Chondrocyte (in vitro differentiated cells): Measurements from ENCODE around the gene ALKBH3. TPM values are rescaled to one million over a fixed set of nuclear protein-coding genes. Genes with fewer than 3 reads are reported as not detected.

Experiments
- DNase-seq: peaks from one replicate; pipeline ENCODE4 v3.0.0; 2021; ENCODE audit warnings: mixed read lengths, low spot score
- H3K27ac Mint-ChIP-seq: one replicate; pipeline ENCODE4 v1.8.0; 2021; ENCODE audit warnings: mild to moderate bottlenecking, moderate library complexity, mixed read lengths; ENCODE audit not compliant: unreplicated experiment
- H3K27me3 Mint-ChIP-seq: 2 replicates; pipeline ENCODE4 v1.8.0; 2021; ENCODE audit warnings: low read depth, mixed read lengths
- H3K36me3 Mint-ChIP-seq: 2 replicates; pipeline ENCODE4 v1.8.0; 2021; ENCODE audit warnings: low read depth, mixed read lengths
- H3K4me1 Mint-ChIP-seq: 2 replicates; pipeline ENCODE4 v1.8.0; 2021; ENCODE audit warnings: low read depth, mild to moderate bottlenecking, mixed read lengths
- H3K4me3 Mint-ChIP-seq: one replicate; pipeline ENCODE4 v1.8.0; 2021; ENCODE audit warnings: mild to moderate bottlenecking, moderate library complexity, mixed read lengths; ENCODE audit not compliant: unreplicated experiment
- H3K9me3 Mint-ChIP-seq: 2 replicates; pipeline ENCODE4 v1.8.0; 2021; ENCODE audit warnings: low read depth, mixed read lengths
- total RNA-seq: library from RNA; stranded (reverse); gene quantifications from 3 replicates; pipeline ENCODE4 v1.2.1, GENCODE V29; 2021
- TF ChIP-seq, protein P1 (sequence below): fragments of 200-600 bp; sonication (generic); IDR thresholded peaks from 2 replicates; pipeline ENCODE4 v1.5.0; 2021; ENCODE audit warnings: antibody characterized with exemption, mild to moderate bottlenecking, moderate library complexity

The ALKBH3 gene
- total RNA-seq, 1 donor from 2014 or later: 26.5 TPM

DNA sequence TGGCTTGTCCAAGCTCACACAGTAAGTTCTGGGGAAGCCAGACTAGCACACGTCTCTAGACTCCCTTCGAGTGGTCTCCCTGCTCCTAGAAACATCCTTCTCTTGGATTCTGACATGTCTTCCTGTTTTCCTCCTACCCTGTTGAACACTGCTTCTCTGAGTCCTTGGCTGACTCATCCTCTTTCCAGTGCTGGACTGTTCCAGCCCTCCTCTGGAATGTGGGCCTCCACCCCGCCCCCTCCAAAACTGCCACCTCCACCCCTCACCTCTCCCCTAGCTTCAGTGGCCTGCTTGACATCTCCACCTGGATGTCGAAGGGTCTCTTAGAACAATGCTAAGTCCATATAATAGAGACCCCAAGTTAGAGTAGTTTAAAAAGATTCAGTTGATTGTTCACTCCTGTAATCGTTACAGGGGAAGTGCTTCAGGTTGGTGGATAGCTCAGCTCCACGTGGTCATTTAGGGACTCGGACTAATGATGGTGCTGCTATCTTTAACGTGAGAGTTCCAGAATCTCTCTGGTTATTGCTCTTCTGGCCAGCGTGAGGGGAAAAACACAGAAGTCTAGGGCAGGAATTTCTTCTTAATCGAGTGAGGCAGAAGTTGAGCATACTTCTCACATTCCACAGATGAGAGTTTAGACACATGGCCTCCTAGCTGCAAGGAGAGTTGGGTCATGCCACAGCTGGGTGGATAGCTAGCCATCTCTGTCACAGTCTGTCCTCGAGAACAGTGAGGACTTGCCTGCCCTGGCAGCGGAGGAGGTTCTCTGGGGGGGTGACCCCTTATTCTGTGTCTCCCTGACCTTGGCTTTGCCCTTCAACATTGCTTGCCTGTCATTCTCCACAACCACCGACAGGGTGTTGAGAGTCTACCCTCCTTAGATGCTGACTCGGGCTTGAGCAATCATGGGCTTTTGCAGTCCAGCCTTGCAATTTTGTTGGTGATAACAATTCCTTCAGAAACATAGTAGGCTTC lies 57.1 kb downstream of the ALKBH3 start:
- TF ChIP-seq, protein P1, sequence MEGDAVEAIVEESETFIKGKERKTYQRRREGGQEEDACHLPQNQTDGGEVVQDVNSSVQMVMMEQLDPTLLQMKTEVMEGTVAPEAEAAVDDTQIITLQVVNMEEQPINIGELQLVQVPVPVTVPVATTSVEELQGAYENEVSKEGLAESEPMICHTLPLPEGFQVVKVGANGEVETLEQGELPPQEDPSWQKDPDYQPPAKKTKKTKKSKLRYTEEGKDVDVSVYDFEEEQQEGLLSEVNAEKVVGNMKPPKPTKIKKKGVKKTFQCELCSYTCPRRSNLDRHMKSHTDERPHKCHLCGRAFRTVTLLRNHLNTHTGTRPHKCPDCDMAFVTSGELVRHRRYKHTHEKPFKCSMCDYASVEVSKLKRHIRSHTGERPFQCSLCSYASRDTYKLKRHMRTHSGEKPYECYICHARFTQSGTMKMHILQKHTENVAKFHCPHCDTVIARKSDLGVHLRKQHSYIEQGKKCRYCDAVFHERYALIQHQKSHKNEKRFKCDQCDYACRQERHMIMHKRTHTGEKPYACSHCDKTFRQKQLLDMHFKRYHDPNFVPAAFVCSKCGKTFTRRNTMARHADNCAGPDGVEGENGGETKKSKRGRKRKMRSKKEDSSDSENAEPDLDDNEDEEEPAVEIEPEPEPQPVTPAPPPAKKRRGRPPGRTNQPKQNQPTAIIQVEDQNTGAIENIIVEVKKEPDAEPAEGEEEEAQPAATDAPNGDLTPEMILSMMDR: peak; percentile 36
- Mint-ChIP-seq H3K9me3 (no peaks in the 10 kb centered on the region), H3K27ac (peak overlapping the region; percentile 76), H3K36me3 (no peaks in the 10 kb centered on the region), H3K27me3 (no peaks in the 10 kb centered on the region), H3K4me3 (no peak overlapping the region), H3K4me1 (peaks cover 37% of the 10 kb centered on the region)
- no peak for DNase-seq

DNA sequence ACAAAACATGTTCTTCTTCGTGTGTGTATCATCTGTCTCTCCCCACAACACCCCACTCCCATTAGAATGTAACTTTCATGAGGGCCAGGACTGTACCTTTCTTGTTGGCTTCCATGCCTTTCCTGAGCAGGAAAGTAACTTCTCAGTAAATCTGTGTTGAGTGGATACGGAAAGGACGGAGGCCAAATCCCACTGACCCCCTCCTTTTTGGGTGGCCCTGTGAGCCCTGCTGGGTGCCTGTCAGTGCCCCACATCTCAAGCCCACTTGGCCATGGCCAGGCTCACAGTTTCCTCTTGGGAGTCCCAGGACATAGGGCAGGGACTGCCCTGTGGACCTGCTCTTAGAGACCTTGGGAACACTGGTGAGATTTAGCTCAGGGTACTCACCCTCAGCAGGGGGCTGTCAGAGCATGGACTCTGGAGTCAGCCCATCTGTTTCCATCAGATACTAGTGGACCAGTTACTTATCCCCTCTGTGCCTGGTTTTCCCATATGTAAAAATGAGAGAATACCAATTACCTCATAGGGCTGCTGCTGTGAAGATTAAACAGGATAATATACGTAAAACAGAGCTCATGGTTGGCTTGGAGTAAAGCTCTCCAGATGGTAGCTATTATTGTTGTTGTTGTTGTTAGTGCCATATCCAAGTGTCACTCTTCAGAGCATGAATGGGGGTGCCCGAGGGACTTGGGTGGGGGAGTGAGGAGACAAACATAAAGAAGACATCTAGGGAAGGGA lies 60.8 kb downstream of the ALKBH3 start:
- peaks cover 16% of the 10 kb centered on the region for H3K27me3 Mint-ChIP-seq
- no peak for DNase-seq
- no peaks in the 10 kb centered on the region for H3K9me3 Mint-ChIP-seq
- peak overlapping the region; percentile 85 for H3K27ac Mint-ChIP-seq
- TF ChIP-seq, protein P1: no peak
- no peaks in the 10 kb centered on the region for H3K36me3 Mint-ChIP-seq
- H3K4me3 Mint-ChIP-seq: peak overlapping the region; percentile 78
- H3K4me1 Mint-ChIP-seq: peaks cover 37% of the 10 kb centered on the region

DNA sequence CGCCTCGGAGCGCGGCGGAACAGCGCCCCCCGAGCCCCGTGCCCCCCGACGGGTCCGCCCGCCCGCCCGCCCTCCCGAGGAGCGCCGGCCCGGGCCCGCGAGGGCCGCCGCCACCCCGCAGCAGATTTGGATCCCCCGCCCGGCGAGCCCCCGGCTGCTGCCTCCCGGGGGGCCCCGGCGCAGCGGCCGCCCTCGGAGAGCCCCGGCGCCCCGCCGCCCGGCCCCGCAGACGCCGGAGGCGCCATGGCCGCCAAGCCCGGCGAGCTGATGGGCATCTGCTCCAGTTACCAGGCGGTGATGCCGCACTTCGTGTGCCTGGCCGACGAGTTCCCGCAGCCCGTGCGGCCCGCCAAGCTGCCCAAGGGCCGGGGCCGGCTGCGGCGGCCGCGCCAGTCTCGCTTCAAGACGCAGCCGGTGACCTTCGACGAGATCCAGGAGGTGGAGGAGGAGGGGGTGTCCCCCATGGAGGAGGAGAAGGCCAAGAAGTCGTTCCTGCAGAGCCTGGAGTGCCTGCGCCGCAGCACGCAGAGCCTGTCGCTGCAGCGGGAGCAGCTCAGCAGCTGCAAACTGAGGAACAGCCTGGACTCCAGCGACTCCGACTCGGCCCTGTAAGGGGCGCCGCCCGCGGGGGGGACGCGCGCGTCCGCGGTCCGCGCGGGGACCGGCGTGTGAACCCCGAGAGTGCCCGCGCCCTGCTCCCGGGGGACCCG lies 62.2 kb downstream of the ALKBH3 start:
- H3K9me3 Mint-ChIP-seq: no peaks in the 10 kb centered on the region
- peaks cover 28% of the 10 kb centered on the region for H3K27me3 Mint-ChIP-seq
- H3K4me3 Mint-ChIP-seq: peak overlapping the region; percentile 79
- no peak for DNase-seq
- no peak overlapping the region for H3K27ac Mint-ChIP-seq
- no peaks in the 10 kb centered on the region for H3K36me3 Mint-ChIP-seq
- peaks cover 26% of the 10 kb centered on the region for H3K4me1 Mint-ChIP-seq
- TF ChIP-seq, protein P1: peak; percentile 17

DNA sequence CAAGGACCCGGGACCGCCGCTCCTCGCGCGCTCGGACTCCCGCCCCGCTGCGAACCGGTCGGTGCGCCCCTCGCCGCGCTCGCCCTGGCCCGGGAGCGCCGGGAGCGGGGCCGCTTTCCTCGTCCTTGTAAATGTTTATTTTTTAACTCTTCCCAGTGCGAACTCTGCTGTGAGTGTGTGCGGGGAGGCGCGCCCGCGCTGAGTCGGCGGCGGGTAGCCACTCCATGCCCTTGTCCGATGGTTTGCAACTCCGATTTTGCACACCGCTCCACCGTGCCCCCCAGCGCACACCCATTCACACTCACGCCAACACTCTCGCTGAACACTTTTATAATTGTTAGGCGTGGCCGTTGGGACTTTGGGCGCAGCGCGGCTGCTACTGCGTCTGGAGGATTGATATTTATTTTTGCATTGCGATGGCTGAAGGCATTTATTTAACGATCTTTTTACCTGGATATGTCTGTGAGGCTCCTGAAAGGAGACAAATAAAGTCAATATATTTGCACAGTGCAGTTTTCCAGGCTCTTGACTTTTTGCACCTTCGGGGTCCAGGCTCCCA lies 62.8 kb downstream of the ALKBH3 start:
- peak overlapping the region; percentile 77 for H3K27ac Mint-ChIP-seq
- TF ChIP-seq, protein P1: peak; percentile 5
- H3K9me3 Mint-ChIP-seq: no peaks in the 10 kb centered on the region
- H3K4me1 Mint-ChIP-seq: peaks cover 20% of the 10 kb centered on the region
- no peak for DNase-seq
- peaks cover 28% of the 10 kb centered on the region for H3K27me3 Mint-ChIP-seq
- peak overlapping the region; percentile 87 for H3K4me3 Mint-ChIP-seq
- no peaks in the 10 kb centered on the region for H3K36me3 Mint-ChIP-seq
